ENCODE data around the gene CCSER2. TPM values are rescaled to one million over a fixed set of nuclear protein-coding genes. Genes with fewer than 3 reads are reported as not detected.
A peak's percentile ranks its signal among the peaks of the same experiment; 100 is the strongest.
"Not testable (repeated sequence)": the region's sequence is repeated elsewhere in the genome, so short reads cannot be mapped to it uniquely, and the experiment has no call there.

CCSER2 gene
- total RNA-seq, 1 donor from 2014 or later = 16.4 TPM

DNA sequence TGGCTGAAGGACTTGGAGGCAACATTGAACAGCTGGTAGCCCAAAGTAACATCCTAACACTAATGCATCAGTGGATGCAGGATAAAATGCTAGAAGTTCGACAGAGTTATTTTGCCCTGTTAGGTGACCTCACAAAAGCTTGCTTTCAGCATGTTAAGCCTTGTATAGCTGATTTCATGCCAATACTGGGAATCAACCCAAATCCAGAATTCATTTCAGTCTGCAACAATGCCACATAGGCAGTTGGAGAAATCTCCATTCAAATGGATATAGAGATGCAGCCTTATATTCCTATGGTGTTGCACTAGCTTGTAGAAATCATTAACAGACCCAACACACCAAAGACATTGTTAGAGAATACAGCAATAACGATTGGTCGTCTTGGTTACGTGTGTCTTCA lies 62.9 kb downstream of the CCSER2 start:
- no peak for DNase-seq (ENCODE audit: low read depth, low spot score)

DNA sequence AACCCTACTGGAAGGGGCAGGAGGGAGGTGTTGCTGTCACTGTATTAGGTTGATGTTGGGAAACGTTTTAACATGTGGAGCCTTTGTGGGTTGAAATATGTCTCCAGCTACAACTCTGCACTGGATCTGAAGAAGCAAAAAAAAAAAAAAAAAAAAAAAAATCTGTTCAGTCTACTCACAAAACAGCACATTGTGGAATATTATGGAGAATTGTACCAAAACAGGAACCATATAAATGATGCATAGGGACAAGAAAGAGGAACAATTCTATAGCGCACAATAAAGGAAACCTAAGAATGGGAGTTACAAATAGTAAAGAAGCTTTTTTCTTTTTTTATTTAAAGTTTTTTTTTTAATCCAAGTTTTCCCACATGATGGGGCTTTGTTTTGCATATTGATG lies 63.8 kb downstream of the CCSER2 start:
- no peak for DNase-seq (ENCODE audit: low read depth, low spot score)

DNA sequence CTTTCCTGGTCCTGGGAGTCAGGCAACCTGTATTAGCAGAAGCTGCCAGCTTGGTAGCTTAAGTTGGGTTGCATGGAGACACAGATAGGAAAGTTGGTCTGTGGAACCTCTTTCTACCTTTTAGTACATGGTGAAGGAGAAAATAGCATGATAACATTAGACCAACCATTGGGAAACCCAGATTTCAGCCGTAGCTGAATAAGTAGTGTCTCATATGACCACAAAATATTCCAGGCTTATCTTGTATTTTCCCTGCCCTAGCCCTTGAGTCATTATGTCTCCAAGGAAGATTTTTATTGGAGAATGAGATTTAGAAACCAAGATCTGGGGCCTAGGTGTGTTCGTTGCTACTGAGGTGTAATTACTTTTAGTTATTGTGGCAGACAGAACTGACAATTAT lies 67.2 kb downstream of the CCSER2 start:
- DNase-seq (ENCODE audit: low read depth, low spot score) = no peak

DNA sequence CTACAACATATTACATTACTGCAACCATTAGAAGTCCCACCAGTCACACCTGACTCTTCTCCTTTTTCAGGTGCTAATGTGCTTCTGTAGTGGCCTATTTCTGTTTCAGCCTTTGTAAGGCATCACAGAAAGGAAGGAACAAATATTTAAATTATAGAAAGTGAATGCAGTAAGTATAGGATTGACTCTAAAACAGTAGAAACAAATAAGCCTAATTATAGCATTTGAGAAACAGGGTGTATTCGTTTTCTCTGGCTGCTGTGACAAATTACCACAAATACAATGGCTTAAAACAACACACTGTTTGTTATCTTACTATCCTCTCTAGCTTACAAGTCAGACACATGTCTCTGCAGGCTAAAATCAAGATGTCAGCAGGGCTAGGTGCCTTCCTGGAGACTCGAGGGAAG lies 69.4 kb downstream of the CCSER2 start:
- DNase-seq (ENCODE audit: low read depth, low spot score) = no peak

DNA sequence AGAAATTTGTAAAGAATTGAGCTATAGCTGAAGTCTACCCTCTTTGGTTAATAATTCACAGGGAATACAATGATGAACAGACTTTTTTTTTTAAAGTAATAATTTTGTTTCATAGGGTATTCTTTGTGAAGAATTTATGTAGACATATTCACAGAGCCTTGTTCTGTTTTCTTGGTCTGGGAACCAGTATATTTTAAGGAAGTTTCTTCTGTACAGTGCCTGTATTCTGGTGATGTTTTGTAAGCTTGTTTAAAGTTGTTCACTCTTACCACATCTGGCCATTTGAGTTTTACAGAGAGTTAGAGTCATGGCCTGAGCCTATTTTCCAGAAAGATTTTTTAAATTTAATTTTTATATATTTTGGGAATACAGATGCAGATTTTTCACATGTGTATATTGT lies 70.3 kb downstream of the CCSER2 start:
- no peak for DNase-seq (ENCODE audit: low read depth, low spot score)

DNA sequence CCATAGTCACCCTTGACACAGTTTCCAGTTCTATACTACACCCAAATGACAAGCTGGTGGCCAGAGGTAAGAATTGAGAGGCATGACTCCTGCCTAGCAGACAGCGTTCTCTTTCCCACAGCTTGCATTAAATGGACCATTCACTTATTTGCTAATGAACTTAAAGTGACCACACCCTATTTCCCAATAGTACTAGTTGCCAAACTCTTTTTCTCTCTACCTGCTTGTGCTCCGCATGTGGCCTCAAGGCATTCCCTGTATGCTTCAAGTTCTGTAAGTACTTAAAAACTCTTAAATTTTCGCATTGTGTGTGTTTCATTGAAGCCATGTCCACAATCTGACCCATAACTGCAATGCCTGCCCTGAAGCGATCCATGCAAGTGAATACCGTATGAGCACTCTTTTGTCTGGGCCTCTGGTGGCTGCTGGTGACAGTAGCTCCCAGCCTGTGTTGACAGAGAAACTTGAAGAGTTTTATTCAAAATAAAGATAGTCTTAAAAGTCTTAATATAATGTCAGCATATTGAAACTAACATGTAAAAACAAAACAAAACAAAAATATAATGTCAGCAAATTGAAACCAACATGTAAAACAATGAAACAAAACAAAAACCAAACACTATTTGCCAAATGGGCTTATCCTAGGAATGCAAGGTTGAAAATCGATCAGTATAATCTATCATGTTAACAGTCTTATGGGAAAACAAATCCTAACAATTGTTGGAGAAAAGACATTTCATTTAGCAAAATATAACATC lies 73.6 kb downstream of the CCSER2 start:
- DNase-seq (ENCODE audit: low read depth, low spot score) = no peak

DNA sequence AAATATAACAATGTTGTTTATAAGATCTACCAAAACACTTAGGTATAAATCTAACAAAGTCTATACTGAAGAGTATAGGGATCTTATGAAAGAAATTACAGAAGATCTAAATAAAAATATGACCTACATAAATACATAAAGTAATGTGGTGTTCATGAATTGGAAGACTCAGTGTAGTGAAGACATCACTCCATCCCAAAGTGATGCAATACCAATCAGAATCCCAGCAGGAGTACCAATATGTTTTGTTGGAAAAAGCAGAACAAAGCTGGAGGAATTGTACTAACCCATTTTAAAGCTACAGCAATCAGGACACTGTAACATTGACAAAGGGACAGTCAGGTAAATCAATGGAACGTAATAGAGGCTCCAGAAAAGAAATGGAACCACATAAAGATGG lies 76.4 kb downstream of the CCSER2 start:
- no peak for DNase-seq (ENCODE audit: low read depth, low spot score)

DNA sequence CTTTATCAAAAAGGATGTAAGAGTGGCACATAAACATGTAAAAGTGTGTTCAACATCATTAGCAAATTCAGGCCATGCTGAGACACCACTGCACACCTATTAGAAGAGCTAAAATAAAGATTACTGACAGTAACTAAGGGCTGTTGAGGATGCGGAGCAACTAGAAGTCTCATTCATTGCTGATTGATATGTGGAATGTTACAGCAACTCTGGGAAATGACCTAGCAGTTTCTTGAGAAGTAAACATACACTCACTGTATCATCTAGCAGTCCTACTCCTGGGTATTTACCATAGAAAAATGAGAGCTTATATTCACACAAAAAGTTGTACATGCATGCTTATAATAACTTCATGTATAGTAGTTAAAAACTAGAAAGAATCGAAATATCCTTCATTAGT lies 77.3 kb downstream of the CCSER2 start:
- no peak for DNase-seq (ENCODE audit: low read depth, low spot score)

DNA sequence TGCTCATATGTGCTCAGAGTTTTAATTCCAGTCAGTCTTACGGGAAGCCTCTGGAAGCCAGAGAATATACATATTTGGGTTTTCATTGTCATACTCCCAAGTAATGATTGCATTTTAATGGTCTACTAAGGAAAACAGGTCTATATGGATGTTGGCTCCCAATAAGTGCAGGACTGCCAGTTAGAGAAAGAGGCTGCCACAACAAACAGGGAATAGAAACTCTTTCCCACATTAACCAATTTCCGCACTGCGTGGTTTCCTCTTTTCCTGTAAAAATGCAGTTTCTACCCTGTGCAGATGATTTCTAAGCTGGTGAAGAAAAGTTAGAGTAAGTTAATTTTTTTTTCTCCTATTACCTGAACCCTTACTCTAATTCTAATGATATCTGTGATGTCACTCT lies 78.2 kb downstream of the CCSER2 start:
- DNase-seq (ENCODE audit: low read depth, low spot score) = no peak

DNA sequence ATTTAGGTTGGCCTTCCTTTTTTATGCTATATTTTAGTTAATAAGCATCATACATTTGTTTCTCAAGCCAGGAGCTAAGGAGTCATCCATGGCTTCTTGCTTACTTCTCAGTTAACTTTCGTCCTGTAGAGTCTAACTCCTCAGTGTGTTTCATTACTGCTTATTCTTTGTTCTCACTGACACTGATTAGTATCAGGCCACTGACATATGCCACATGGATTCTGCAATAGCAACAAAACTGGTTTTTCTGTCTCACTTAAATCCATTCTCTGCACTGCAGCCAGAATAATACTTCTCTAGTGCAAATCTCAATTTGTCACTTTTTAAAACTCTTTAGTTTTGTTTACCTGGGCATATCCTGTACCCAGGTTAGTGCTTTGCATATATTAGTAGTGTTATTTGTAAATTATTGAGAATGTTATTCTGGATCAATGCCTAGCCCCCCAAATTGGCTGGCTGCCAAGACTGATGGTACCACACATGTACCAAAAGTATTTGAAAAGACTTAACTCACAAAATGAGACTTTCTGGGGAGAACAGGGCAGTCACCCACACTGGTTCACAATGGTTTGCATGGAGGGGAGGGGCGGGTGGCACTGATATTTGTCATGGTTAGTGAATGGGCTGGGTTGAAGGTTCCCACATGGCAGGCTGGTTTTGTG lies 79.1 kb downstream of the CCSER2 start:
- DNase-seq (ENCODE audit: low read depth, low spot score) = no peak

DNA sequence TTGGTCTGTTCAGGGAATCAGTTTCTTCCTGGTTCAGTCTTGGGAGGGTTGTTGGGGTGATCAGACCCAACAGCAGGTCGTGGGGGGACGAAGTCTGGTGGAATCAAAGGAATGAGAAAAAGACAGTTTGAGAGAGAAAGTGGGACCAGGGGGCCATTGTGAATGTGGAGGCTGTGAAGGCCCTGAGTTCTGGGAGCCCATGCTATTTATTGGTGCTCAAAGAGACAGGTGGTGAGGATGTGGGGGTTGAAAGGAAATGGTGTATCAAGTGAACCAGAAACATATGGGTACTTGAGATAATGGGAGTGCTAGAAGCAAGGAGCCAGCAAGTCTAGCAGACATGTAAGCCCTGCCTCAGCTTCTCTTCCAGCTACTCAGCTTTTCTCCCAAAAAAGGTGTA lies 84.1 kb downstream of the CCSER2 start:
- no peak for DNase-seq (ENCODE audit: low read depth, low spot score)

DNA sequence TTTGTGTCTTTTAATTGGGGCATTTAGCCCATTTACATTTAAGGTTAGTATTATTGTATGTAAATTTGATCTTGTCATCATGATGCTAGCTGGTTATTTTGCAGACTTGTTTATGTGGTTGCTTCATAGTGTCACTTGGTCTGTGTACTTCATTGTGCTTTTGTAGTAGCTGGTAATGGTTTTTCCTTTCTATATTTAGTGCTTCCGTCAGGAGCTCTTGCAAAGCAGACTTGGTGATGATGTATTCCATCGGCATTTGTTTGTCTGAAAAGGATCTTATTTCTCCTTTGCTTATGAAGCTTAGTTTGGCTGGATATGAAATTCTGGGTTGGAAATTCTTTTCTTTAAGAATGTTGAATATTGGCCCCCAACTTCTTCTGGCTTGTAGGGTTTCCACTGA lies 85.7 kb downstream of the CCSER2 start:
- DNase-seq (ENCODE audit: low read depth, low spot score) = not testable (repeated sequence)

DNA sequence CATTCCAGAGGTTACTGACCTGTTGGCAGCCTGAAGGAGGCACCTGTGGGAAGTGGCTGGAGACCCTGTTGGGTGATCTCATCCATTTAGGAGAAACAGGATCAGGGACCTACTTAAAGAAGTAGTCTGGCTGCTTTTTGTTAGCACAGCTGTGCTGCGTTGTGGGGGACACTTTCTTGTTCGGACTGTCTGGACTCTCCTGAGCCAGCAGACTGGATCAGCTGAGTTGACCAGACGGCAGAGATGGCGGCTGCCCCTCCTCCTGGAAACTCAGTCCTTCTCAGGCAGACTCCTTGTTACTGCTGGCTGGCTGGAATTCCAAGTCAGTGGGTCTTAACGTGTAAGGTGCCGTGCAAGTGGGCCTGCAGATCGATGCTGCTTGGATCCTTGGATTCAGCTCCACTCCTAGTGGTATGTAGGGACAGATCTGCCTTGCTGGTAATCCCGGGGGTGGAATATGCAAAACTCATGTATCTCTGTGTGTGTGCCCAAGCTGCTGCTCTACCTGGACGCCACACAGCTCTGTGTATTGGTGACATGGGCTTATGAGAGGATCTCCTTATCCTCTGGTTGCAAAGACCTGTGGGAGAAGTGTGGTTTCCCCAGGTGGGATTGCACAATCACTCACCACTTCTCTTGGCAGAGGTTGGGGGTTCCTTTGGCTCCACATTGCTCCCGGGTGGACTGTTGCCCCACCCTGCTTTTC lies 87.3 kb downstream of the CCSER2 start:
- DNase-seq (ENCODE audit: low read depth, low spot score) = no peak

DNA sequence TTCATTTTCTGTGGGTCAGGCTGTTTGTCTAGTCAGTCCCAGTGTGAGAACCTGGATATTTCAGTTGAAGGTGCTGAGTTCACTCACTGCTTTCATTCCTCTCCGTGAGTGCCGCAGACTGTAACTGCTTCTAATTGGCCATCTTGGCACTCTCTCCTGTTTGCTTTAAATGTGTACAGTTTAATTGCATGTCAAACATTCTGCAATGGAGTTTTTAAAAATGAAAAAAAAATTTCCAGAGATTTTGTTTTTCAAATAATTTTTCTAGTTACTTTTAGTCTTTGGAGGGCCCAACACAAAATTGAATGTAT lies 87.8 kb downstream of the CCSER2 start:
- no peak for DNase-seq (ENCODE audit: low read depth, low spot score)

DNA sequence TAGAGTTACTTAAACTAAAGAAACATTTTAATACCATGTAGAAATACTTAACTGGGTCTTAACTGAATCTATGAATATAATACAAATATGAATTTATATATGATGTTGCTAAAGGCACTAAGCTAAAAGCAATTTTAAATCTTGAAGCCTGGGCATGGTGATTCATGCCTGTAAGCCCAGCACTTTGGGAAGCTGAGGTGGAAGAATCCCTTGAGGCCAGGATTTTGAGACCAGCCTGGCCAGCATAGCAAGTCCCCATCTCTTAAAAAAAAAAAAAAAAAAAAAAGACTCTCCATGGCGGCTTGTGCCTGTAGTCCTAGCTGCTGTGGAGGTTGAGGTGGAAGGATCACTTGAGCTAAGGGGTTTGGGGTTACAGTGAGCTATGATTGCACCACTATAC lies 95.3 kb downstream of the CCSER2 start:
- DNase-seq (ENCODE audit: low read depth, low spot score) = no peak

DNA sequence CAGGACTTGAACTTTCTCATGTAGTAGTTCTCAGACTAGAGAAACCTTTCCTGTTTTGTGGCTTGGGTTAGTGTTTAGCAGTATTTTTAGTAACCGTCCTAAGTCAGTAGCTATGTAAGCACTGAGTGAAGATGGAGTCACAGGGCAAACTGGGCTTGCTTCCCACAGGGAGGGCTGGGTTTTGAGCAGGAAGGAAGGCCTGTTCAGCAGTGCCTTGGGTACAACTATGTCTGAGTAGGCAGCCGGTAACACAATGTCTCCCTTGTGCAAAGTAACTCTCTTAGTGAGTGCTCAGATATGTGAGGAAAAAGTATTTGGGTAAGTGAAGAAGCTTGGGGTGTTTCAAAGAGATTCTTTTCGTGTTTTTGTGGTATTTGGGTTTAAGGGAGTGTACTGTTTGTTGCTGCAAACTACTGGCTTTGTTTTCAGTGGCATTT lies 96.4 kb downstream of the CCSER2 start:
- DNase-seq (ENCODE audit: low read depth, low spot score) = peak; percentile 89

DNA sequence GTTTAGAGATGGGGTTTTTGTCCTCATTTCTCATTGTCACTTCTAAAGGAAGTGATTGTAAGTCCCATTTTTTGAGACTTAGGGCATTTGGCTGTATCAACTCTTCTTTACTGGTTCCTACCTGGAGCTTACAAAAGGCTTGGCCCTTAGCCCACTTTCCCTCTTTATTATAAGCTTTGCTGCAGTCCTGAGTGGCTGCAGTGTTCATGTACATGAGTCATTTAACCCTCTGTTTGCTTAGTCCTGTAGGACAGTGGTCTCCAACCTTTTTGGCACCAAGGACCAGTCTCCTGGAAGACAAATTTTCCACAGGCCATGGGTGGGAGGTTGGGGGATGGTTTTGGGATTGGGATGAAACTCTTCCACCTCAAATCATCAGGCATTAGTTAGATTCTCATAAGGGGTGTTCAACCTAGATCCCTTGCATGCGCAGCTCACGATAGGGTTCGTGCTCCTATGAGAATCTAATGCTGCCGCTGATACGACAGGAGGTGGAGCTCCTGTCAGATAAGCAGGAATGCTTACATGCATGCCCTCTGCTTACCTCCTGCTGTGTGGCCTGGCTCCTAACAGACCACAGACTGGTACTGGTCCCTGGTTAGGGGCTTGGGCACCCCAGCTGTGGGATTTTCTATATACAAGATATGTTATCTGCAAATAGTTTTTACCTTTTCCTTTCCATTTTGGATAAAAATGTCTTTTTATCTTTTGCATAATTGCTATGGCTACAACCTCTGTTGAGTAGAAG lies 99.7 kb downstream of the CCSER2 start:
- DNase-seq (ENCODE audit: low read depth, low spot score) = no peak

DNA sequence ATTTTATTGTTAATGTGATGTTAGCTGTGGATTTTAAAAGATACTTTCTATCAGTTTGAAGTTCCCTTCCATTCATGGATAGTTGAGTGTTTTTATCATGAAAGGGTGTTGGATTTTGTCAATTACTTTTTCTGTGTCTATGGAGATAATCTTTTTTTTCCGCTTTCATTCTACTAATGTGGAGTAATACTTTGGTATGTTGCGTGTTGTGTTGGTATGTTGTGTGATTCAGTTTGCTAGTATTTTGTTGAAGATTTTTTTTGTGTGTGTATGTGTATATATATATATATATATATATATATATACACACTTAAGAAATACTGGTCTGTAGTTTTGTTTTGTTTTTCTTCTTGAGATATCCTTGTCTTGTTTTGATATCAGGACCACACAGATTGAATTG lies 100.3 kb downstream of the CCSER2 start:
- no peak for DNase-seq (ENCODE audit: low read depth, low spot score)

DNA sequence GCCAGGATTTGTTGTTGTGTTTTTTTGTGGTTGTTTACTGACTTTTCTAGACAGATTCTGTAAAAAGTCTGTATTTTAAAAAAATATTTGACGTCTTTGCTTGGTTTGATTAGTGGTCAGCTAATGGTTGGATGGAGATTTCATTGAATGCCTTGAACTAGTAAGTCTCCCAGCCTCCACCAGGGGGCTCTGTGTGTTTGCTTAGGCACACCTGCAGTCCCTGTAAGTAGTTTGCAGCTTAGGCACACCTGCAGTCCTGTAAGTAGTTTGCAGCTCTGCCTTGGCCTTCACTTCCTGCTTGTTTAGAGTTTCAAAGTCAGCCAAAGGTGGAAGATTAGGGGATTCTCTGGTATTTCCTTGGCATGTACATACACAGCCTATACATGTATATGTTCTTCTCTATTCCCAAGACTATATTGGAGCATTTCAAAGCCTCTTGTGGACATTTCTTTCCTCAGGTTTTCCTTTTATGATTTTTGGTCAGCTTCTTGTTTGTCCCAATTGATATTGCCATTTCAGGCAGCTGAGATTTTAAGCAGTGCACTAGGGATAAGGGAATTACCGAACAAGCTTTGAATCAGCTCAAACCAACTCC lies 101.6 kb downstream of the CCSER2 start:
- DNase-seq (ENCODE audit: low read depth, low spot score) = peak; percentile 35

DNA sequence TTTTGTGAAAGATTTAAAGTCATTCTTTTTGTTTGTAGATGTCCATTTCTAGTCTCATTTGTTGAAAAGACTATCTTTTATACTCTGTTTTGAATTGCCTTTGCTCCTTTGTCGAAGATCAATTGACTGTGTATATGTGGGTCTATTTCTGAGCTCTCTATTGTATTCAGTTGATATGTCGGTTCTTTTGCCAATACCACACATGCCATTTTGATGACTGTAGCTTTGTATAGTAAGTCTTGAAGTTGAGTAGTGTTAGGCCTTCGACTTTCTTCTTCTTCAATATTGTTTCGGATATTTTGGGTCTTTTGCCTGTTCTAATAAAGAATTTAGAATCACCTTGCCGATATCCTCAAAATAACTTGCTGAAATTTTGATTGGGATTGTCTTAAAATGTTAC lies 104.5 kb downstream of the CCSER2 start:
- DNase-seq (ENCODE audit: low read depth, low spot score) = no peak

DNA sequence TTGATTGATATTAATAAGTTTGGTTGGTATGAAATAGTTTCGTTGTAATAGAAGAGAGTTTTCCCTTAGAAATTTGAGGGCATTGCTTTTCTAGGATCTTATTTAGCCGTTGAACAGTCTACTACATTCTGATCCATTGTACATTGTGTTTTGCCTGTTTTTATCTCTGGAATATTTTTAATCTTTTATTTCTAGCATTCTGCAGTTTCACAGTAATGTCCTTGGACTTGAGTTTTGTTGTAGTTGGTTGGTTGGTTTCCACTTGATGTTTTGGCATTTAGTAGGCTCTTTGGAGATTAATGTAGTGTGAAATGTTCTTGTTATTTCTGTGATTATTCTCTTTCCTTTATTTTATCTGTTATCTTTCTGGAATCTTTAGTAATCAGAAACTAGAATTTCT lies 112.4 kb downstream of the CCSER2 start:
- DNase-seq (ENCODE audit: low read depth, low spot score) = no peak

Measured in pulmonary artery endothelial cell (primary cell).